Measurements from ENCODE around the gene AP2A1.
"Not testable (repeated sequence)": the region's sequence is repeated elsewhere in the genome, so short reads cannot be mapped to it uniquely, and the experiment has no call there.

The AP2A1 gene

DNA sequence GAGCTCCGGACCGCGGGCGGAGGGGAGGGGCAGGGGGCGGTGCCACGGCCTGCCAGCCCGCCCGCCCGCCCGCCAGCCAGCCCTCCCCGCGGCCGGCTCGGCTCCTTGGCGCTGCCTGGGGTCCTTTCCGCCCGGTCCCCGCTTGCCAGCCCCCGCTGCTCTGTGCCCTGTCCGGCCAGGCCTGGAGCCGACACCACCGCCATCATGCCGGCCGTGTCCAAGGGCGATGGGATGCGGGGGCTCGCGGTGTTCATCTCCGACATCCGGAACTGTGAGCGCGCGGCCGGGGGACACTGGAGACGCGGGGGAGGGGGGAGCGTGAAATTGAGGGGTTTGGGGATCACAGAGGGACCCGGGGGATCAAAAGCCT, at the start of gene AP2A1:
Gene AP2A1, plus strand, starts transcription at position 72 of the 370 bp plus-strand sequence. Its CDS starts 133 bp downstream, at position 205.
- DNase-seq (ENCODE audit: low spot score): no peak

- no peak for DNase-seq (ENCODE audit: low spot score)
Measured at GRCh38 chr19:49718511-49718910, 48.3 kb upstream of the AP2A1 start.

- DNase-seq (ENCODE audit: low spot score): no peak
Measured at GRCh38 chr19:49718991-49719390, 47.8 kb upstream of the AP2A1 start.

- not testable (repeated sequence) for DNase-seq (ENCODE audit: low spot score)
Measured at GRCh38 chr19:49719420-49719819, 47.4 kb upstream of the AP2A1 start.

DNA sequence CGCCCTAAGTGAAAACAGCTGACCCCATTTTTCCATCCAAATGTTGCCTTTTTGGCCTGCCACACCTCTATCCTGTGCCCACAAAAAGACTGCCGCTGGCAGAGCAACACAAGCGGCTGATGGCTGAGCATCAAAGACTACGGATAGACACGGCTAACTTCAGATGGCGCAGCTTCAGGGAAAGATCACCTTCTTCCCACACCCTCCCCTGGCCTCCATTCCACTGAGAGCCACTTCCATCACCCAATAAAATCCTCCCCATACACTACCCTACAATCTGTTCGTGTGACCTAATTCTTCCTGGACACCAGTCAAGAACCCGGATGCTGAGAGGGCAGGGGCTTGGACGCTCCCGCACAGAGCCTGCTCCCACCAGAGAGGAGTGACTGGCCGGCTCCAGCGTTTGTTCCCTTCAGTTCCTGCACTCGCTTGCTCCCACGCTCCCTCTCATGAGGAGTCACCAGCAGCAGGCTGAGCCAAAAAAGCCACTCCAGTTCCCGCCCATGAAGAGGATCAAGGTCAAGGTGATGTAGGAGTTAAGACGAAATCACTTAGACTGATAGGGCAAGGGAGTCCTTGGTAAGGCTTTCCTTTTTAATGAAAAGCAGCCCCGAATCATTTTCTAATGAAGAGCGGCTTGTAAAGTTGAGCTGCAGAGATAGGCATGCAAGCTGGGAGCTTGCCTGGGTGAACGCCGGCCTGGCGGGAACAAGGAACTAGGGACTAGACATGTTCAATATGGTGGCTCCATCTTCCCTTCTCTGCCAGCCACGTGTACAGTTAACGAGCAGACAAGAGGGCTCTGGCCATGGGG, 39.4 kb upstream of the AP2A1 start:
- no peak for DNase-seq (ENCODE audit: low spot score)

DNA sequence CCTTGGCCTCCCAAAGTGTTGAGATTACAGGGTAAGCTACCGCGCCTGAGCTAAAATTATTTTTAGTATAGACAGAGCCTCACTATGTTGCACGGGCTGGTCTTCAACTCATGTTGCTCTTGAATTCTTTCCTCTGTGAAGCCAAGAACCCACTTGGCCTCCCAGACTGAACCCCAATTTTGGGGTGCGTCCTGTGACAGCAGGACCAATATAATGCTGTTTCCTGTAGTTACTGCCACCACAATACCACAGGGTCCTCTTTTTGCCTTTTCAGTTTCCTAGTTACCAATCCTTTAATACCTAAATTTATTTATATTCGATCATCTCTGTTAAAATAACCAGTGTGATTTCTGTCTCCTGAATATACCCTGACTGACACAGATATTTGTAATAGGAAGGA, 36.6 kb upstream of the AP2A1 start:
- no peak for DNase-seq (ENCODE audit: low spot score)

GRCh38 chr19:49738268-49738667, 28.5 kb upstream of the AP2A1 start:
- no peak for DNase-seq (ENCODE audit: low spot score)

GRCh38 chr19:49739098-49739497, 27.7 kb upstream of the AP2A1 start:
- no peak for DNase-seq (ENCODE audit: low spot score)

DNA sequence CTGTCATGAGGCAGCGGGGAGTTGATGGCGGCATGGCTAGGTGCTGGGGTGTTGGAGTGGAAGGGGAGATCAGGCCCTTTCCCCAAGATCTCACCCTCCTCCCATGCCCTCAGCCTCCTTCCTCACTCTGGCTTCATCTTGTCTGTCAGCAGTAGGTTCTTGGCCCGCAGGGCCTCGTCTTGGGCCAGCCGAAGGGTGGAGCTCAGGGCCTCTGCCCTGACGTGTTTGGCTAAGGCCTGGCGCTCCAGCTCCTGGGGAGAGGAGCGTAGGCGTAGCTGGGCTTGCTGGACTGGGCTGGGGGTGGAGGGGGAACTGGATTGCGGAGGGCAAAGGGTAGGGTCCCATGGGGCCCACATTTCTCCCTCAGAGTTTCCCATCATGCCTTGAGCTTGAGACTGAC, 26.9 kb upstream of the AP2A1 start:
- DNase-seq (ENCODE audit: low spot score): no peak

DNA sequence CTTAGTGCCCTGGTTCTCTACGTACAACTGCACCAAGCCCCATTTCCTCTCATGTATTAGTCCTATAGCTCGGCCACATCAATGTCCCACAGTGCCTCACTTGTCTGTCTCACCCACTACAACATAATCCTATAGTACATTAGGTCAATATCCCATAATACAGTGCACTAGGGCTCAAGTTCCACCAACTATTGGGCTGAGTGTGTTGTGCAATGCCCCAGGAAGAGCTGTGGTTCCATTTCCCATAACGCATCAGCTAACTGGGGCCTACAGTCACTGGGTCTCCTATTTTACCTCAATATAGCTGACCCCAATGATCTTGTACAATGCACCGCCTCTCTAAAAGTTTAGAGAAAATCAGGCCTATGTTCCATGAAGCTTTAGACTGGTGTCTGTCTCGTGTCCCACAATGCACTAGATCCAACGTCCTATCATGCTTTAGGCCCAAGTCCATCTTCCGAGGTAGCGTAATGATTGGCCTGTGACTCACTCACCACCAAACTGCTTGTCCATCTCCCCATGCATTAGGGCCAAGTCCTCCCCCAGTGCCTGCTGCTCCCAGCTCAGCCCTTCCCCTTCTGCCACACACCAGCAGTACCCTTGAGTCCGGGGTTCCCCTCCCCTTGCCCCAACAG, 25.5 kb upstream of the AP2A1 start:
- no peak for DNase-seq (ENCODE audit: low spot score)

GRCh38 chr19:49744946-49745381, 21.8 kb upstream of the AP2A1 start:
- no peak for DNase-seq (ENCODE audit: low spot score)

DNA sequence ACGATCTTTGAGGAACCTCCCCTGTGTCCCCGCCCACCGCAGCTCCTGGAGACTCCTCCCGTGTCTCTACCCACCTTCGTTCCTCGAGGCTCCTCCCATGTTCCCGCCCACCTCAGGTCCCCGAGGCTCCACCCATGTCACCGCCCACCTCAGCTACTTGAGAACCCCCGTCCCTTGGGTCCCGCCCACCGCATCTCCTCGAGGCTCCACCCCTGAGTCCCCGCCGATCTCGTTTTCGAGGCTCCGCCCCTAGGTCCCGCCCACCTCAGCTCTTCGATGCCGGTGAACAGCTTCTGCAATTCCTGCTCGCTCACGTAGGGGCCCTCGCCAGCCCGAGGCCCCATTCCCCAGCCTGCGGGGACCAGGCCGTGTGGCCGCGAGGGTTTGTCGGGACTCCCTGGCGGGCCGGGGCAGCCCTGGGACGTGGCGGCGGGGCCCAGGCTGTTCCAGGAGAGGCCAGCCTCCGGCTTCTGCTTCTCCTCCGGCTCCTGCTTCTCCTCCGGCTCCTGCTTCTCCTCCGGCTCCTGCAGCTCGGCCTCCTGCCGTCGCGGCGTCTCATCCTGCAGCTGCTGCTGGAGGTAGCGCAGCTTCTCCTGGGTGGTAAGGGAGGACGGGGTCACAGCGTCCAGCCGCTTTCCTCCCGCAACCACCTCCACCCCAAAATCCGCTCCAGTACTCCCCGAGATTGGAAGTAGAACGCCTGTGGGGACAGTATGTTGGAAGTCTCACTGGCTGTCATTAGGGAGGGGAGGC, 20.4 kb upstream of the AP2A1 start:
- DNase-seq (ENCODE audit: low spot score): peak; percentile 39

- no peak for DNase-seq (ENCODE audit: low spot score)
Measured at GRCh38 chr19:49749055-49749716, 17.6 kb upstream of the AP2A1 start.

DNA sequence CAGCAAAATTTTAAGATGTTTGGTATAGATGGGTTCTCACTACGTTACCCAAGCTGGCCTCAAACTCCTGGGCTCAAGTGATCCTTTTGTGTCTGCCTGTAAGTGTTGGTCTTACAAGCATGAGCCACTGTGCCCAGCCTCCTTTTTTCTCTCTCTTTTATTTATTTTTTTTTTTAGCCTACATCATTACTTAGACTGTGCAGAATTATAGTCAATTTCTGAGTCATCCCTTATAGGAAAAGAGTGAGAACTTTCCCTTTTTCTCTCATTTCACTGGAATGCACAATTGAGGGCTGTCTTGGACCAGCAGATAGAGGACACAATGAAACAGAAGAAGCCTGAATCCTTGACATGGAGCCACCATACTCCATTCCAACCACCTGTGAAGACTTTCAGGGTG, 17.0 kb upstream of the AP2A1 start:
- no peak for DNase-seq (ENCODE audit: low spot score)

DNA sequence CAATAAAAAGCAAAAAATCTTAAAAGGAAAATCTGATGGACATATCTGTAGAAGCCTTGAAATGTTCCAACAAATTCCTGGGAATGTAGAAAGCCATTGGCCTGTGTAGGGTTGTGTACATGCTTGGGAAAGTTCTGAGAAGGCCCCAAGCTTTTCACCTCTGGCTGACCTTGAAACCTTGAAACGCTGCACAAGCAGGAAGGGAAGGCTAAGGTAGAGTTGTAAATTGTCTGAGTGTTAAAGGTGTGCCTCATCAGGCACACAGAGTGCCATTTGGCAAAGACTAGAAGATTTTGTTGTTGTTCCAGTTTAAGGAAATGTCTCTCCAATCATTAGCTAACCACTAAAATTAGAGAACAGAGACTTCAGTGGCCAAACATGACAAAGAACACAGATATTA, 14.1 kb upstream of the AP2A1 start:
- DNase-seq (ENCODE audit: low spot score): no peak

- no peak for DNase-seq (ENCODE audit: low spot score)
Measured at GRCh38 chr19:49755956-49756355, 10.8 kb upstream of the AP2A1 start.

DNA sequence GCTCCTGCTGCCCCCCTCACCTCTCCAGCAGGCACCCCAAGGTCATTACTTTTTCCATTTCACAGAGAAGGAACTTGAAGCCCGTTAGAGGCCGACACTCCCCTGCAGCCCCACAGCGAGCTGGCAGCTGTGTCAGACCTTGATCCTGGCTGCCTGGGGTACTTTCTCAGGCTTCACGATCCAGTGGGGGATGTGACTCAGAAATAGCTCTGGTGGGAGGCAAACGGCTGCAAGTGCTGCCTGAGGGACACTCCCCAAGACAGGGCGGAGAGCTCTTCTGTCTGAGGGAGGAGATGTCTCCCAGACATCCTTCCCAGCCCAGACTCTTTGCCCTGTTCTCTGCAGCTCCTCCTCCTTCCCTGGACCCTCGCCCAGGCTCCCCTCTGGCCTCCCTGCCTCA, 8.5 kb upstream of the AP2A1 start:
- DNase-seq (ENCODE audit: low spot score): no peak

DNA sequence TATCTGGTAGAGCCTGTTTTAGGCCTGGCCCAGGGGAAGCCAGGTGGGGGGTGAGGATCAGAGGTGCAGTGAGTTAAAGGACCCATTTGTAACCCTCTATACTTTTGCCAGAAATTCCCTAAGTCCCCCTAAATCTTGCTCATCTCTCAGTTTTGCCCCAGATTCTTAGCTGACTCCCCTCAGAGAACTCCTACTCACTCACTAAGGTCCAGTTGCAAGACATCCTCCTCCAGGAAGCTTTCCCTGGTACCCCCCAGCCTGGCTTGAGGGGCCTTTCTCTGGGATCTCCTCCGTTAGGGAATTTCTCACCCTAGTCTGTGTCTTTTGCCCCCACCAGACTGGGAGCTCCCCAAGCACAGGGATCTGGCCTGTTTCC, 5.6 kb upstream of the AP2A1 start:
- no peak for DNase-seq (ENCODE audit: low spot score)

GRCh38 chr19:49761625-49762311, 5.0 kb upstream of the AP2A1 start:
- no peak for DNase-seq (ENCODE audit: low spot score)

- no peak for DNase-seq (ENCODE audit: low spot score)
Measured at GRCh38 chr19:49763230-49763629, 3.6 kb upstream of the AP2A1 start, which contains the start of gene TSKS. TSS of gene TSKS (minus strand) at chr19:49763306. CDS start at chr19:49763247, 59 bp downstream.

DNA sequence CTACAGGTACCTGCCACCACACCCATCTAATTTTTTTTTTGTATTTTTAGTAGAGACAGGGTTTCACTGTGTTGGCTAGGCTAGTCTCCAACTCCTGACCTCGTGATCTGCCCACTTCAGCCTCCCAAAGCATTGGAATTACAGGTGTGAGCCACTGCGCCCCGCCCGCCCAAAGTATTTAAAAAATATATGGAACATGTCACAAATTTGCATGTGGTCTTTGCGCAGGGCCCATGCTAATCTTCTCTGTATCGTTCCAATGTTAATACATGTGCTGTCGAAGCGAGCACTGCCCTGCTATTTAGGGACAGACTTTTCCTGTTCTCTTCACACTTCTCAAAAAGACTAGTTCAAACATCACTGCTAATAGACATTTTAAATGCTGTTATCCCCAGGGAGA, 2.5 kb upstream of the AP2A1 start:
- DNase-seq (ENCODE audit: low spot score): no peak

All from CD4-positive, alpha-beta T cell treated with Interleukin-2 at 100 ng/mL for 4 hours (primary cell).